GM23338 (cell line): ENCODE measurements around the gene SYPL1. TPM values are rescaled to one million over a fixed set of nuclear protein-coding genes. Genes with fewer than 3 reads are reported as not detected.
A peak's percentile ranks its signal among the peaks of the same experiment; 100 is the strongest.

Experiments
- ATAC-seq: fragments of 200-7000 bp; cut with Tn5 transposase; 3 replicates; pipeline ENCODE4 v1.9.1; 2020
- DNase-seq: peaks from one replicate; pipeline ENCODE4 v3.0.0-alpha.2; 2015; ENCODE audit warnings: low spot score
- H2AFZ ChIP-seq: fragments of 200-600 bp; sonication (generic); 2 replicates; pipeline ENCODE4 v1.8.0; 2016; ENCODE audit warnings: antibody characterized with exemption, mild to moderate bottlenecking, moderate library complexity
- H3F3A ChIP-seq: fragments of 200-600 bp; sonication (generic); replicated peaks from 2 replicates; pipeline ENCODE4 v1.8.0; 2017; ENCODE audit warnings: antibody characterized with exemption, mixed run types, low read depth
- H3K27ac ChIP-seq: fragments of 200-600 bp; sonication (generic); 2 replicates; pipeline ENCODE4 v1.6.1; 2016; ENCODE audit warnings: low read depth
- H3K27me3 ChIP-seq: fragments of 200-600 bp; sonication (generic); 2 replicates; pipeline ENCODE4 v1.8.0; 2016; ENCODE audit warnings: mild to moderate bottlenecking, mixed run types, moderate library complexity; ENCODE audit not compliant: insufficient read depth
- H3K36me3 ChIP-seq: fragments of 200-600 bp; sonication (generic); 2 replicates; pipeline ENCODE4 v1.8.0; 2016; ENCODE audit warnings: mild to moderate bottlenecking; ENCODE audit not compliant: insufficient read depth
- H3K4me1 ChIP-seq: fragments of 200-600 bp; sonication (generic); 2 replicates; pipeline ENCODE4 v1.8.0; 2016; ENCODE audit warnings: mild to moderate bottlenecking, moderate library complexity; ENCODE audit not compliant: insufficient read depth
- H3K4me2 ChIP-seq: fragments of 200-600 bp; sonication (generic); 2 replicates; pipeline ENCODE4 v1.7.1; 2017; ENCODE audit warnings: mixed run types
- H3K4me3 ChIP-seq: fragments of 200-600 bp; sonication (generic); 2 replicates; pipeline ENCODE4 v1.6.1; 2016; ENCODE audit warnings: mixed run types
- H3K79me2 ChIP-seq: fragments of 200-600 bp; sonication (generic); replicated peaks from 2 replicates; pipeline ENCODE4 v1.8.0; 2017; ENCODE audit warnings: mild to moderate bottlenecking; ENCODE audit not compliant: insufficient read depth
- H3K9me2 ChIP-seq: fragments of 200-600 bp; sonication (generic); 2 replicates; pipeline ENCODE4 v1.8.0; 2017; ENCODE audit not compliant: insufficient read depth
- H4K20me1 ChIP-seq: fragments of 200-600 bp; sonication (generic); replicated peaks from 2 replicates; pipeline ENCODE4 v1.8.0; 2017; ENCODE audit warnings: mild to moderate bottlenecking; ENCODE audit not compliant: insufficient read depth
- H3K27ac Mint-ChIP-seq: 2 replicates; pipeline ENCODE4 v1.8.0; 2020; ENCODE audit warnings: inconsistent platforms, mild to moderate bottlenecking, moderate library complexity, mixed read lengths
- H3K27me3 Mint-ChIP-seq: 3 replicates; pipeline ENCODE4 v1.8.0; 2022; ENCODE audit warnings: low read depth, mild to moderate bottlenecking, moderate library complexity, mixed read lengths, inconsistent platforms; ENCODE audit not compliant: insufficient read depth, poor library complexity
- H3K36me3 Mint-ChIP-seq: 3 replicates; pipeline ENCODE4 v1.8.0; 2021; ENCODE audit warnings: low read depth, mild to moderate bottlenecking, inconsistent platforms, moderate library complexity, mixed read lengths
- H3K4me1 Mint-ChIP-seq: 3 replicates; pipeline ENCODE4 v1.8.0; 2020; ENCODE audit warnings: mild to moderate bottlenecking, inconsistent platforms, mixed read lengths
- H3K4me3 Mint-ChIP-seq: 3 replicates; pipeline ENCODE4 v1.8.0; 2021; ENCODE audit warnings: moderate library complexity, mild to moderate bottlenecking, inconsistent platforms, mixed read lengths
- H3K9me3 Mint-ChIP-seq: 3 replicates; pipeline ENCODE4 v1.8.0; 2020; ENCODE audit warnings: moderate library complexity, mild to moderate bottlenecking, inconsistent platforms, mixed read lengths
- CREB1 ChIP-seq: fragments of 250-450 bp; sonication (Bioruptor Pico); IDR thresholded peaks from 2 replicates; pipeline ENCODE4 v1.5.0; 2020; ENCODE audit warnings: low read depth, mild to moderate bottlenecking, moderate library complexity
- CTCF ChIP-seq, 2 experiments: fragments of 200-600 bp in 1 of 2; sonication (generic) in 1 of 2; conservative IDR thresholded peaks; 2 replicates each; pipeline versions ENCODE4 v1.5.1 to v1.6.1; 2016 to 2017; ENCODE audit warnings: antibody characterized with exemption in 2 of 2, low read depth in 2 of 2, mild to moderate bottlenecking in 2 of 2, moderate library complexity in 1 of 2
- ETS1 ChIP-seq: IDR thresholded peaks from 2 replicates; pipeline ENCODE4 v1.6.1; 2016; ENCODE audit warnings: antibody characterized with exemption
- EZH2 ChIP-seq: fragments of 200-600 bp; sonication (generic); IDR thresholded peaks from one replicate; pipeline ENCODE4 v1.8.0; 2017; ENCODE audit warnings: antibody characterized with exemption, mild to moderate bottlenecking, low read depth; ENCODE audit not compliant: unreplicated experiment
- EZH2phosphoT487 ChIP-seq: fragments of 200-600 bp; sonication (generic); IDR thresholded peaks from one replicate; pipeline ENCODE4 v1.8.1; 2018; ENCODE audit warnings: antibody characterized with exemption; ENCODE audit not compliant: unreplicated experiment
- JUNB ChIP-seq: IDR thresholded peaks from one replicate; pipeline ENCODE4 v1.6.1; 2016; ENCODE audit warnings: antibody characterized with exemption; ENCODE audit not compliant: unreplicated experiment
- NANOG ChIP-seq: IDR thresholded peaks from 2 replicates; pipeline ENCODE4 v1.6.1; 2016; ENCODE audit warnings: antibody characterized with exemption, borderline replicate concordance
- POLR2AphosphoS5 ChIP-seq: IDR thresholded peaks from 2 replicates; pipeline ENCODE4 v1.6.1; 2016; ENCODE audit warnings: antibody characterized with exemption, low read depth
- STAT1 ChIP-seq: IDR thresholded peaks from one replicate; pipeline ENCODE4 v1.6.1; 2016; ENCODE audit warnings: antibody characterized with exemption; ENCODE audit not compliant: unreplicated experiment
- ZNF114 ChIP-seq: fragments of 250-450 bp; sonication (Bioruptor Pico); IDR thresholded peaks from 2 replicates; pipeline ENCODE4 v1.5.0; 2020; ENCODE audit warnings: mild to moderate bottlenecking, moderate library complexity
- ZNF331 ChIP-seq: fragments of 250-450 bp; sonication (Bioruptor Pico); IDR thresholded peaks from 2 replicates; pipeline ENCODE4 v1.5.0; 2020; ENCODE audit warnings: low read depth, mild to moderate bottlenecking, moderate library complexity
- polyA plus RNA-seq: library from polyadenylated mRNA; unstranded; fragments of >200 nt; fragmentation: Nextera tagmentation; extraction: Ambion mirVana; gene quantifications from 2 replicates; pipeline ENCODE4 v1.2.1, GENCODE V29; 2016
- total RNA-seq: library from RNA; depleted of rRNA; stranded (reverse); fragments of >200 nt; shearing (Covaris generic); gene quantifications from 2 replicates; pipeline ENCODE4 v1.2.3, GENCODE V29; 2014
- TF ChIP-seq, protein P1 (sequence below): IDR thresholded peaks from one replicate; pipeline ENCODE4 v1.6.1; 2018; ENCODE audit warnings: antibody characterized with exemption; ENCODE audit not compliant: unreplicated experiment
- TF ChIP-seq, protein P2 (sequence below): fragments of 250-450 bp; sonication (Bioruptor Pico); IDR thresholded peaks from 2 replicates; pipeline ENCODE4 v1.5.0; 2020; ENCODE audit warnings: mild to moderate bottlenecking, moderate library complexity

Gene SYPL1
- total and polyA plus RNA-seq, 2 experiments from 2014 or later: 39.3 to 52.7 TPM

- no peaks in the 10 kb centered on the region for H4K20me1 ChIP-seq
- no peaks in the 10 kb centered on the region for H3K4me1 ChIP-seq
- H3K36me3 ChIP-seq: no peaks in the 10 kb centered on the region
- Mint-ChIP-seq H3K27ac (no peak overlapping the region), H3K4me3 (no peak overlapping the region), H3K4me1 (no peaks in the 10 kb centered on the region), H3K36me3 (no peaks in the 10 kb centered on the region), H3K9me3 (no peaks in the 10 kb centered on the region), H3K27me3 (peaks cover 4% of the 10 kb centered on the region)
- H3K9me2 ChIP-seq: no peaks in the 10 kb centered on the region
- H3K4me3 ChIP-seq: no peak overlapping the region
- ATAC-seq (peak; percentile 49), DNase-seq (no peak)
- H3F3A ChIP-seq: no peaks in the 10 kb centered on the region
- H3K27ac ChIP-seq: no peak overlapping the region
- H2AFZ ChIP-seq: no peak overlapping the region
- TF ChIP-seq CTCF (conservative IDR thresholded peaks at IDR 0.05; ENCODE audit: low read depth in 2 of 2) (no peak), NANOG (no peak), ZNF331 (CRISPR knock-in tag) (no peak), JUNB (no peak), STAT1 (no peak), EZH2phosphoT487 (no peak), ETS1 (no peak), CREB1 (CRISPR knock-in tag) (no peak), ZNF114 (CRISPR knock-in tag) (no peak), EZH2 (no peak), POLR2AphosphoS5 (no peak)
- TF ChIP-seq, protein P1, sequence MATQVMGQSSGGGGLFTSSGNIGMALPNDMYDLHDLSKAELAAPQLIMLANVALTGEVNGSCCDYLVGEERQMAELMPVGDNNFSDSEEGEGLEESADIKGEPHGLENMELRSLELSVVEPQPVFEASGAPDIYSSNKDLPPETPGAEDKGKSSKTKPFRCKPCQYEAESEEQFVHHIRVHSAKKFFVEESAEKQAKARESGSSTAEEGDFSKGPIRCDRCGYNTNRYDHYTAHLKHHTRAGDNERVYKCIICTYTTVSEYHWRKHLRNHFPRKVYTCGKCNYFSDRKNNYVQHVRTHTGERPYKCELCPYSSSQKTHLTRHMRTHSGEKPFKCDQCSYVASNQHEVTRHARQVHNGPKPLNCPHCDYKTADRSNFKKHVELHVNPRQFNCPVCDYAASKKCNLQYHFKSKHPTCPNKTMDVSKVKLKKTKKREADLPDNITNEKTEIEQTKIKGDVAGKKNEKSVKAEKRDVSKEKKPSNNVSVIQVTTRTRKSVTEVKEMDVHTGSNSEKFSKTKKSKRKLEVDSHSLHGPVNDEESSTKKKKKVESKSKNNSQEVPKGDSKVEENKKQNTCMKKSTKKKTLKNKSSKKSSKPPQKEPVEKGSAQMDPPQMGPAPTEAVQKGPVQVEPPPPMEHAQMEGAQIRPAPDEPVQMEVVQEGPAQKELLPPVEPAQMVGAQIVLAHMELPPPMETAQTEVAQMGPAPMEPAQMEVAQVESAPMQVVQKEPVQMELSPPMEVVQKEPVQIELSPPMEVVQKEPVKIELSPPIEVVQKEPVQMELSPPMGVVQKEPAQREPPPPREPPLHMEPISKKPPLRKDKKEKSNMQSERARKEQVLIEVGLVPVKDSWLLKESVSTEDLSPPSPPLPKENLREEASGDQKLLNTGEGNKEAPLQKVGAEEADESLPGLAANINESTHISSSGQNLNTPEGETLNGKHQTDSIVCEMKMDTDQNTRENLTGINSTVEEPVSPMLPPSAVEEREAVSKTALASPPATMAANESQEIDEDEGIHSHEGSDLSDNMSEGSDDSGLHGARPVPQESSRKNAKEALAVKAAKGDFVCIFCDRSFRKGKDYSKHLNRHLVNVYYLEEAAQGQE: no peak
- TF ChIP-seq, protein P2, sequence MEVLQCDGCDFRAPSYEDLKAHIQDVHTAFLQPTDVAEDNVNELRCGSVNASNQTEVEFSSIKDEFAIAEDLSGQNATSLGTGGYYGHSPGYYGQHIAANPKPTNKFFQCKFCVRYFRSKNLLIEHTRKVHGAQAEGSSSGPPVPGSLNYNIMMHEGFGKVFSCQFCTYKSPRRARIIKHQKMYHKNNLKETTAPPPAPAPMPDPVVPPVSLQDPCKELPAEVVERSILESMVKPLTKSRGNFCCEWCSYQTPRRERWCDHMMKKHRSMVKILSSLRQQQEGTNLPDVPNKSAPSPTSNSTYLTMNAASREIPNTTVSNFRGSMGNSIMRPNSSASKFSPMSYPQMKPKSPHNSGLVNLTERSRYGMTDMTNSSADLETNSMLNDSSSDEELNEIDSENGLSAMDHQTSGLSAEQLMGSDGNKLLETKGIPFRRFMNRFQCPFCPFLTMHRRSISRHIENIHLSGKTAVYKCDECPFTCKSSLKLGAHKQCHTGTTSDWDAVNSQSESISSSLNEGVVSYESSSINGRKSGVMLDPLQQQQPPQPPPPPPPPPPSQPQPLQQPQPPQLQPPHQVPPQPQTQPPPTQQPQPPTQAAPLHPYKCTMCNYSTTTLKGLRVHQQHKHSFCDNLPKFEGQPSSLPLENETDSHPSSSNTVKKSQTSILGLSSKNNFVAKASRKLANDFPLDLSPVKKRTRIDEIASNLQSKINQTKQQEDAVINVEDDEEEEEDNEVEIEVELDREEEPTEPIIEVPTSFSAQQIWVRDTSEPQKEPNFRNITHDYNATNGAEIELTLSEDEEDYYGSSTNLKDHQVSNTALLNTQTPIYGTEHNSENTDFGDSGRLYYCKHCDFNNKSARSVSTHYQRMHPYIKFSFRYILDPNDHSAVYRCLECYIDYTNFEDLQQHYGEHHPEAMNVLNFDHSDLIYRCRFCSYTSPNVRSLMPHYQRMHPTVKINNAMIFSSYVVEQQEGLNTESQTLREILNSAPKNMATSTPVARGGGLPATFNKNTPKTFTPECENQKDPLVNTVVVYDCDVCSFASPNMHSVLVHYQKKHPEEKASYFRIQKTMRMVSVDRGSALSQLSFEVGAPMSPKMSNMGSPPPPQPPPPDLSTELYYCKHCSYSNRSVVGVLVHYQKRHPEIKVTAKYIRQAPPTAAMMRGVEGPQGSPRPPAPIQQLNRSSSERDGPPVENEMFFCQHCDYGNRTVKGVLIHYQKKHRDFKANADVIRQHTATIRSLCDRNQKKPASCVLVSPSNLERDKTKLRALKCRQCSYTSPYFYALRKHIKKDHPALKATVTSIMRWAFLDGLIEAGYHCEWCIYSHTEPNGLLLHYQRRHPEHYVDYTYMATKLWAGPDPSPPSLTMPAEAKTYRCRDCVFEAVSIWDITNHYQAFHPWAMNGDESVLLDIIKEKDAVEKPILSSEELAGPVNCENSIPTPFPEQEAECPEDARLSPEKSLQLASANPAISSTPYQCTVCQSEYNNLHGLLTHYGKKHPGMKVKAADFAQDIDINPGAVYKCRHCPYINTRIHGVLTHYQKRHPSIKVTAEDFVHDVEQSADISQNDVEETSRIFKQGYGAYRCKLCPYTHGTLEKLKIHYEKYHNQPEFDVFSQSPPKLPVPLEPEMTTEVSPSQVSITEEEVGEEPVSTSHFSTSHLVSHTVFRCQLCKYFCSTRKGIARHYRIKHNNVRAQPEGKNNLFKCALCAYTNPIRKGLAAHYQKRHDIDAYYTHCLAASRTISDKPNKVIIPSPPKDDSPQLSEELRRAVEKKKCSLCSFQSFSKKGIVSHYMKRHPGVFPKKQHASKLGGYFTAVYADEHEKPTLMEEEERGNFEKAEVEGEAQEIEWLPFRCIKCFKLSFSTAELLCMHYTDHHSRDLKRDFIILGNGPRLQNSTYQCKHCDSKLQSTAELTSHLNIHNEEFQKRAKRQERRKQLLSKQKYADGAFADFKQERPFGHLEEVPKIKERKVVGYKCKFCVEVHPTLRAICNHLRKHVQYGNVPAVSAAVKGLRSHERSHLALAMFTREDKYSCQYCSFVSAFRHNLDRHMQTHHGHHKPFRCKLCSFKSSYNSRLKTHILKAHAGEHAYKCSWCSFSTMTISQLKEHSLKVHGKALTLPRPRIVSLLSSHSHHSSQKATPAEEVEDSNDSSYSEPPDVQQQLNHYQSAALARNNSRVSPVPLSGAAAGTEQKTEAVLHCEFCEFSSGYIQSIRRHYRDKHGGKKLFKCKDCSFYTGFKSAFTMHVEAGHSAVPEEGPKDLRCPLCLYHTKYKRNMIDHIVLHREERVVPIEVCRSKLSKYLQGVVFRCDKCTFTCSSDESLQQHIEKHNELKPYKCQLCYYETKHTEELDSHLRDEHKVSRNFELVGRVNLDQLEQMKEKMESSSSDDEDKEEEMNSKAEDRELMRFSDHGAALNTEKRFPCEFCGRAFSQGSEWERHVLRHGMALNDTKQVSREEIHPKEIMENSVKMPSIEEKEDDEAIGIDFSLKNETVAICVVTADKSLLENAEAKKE (CRISPR knock-in tag): no peak
- no peaks in the 10 kb centered on the region for H3K27me3 ChIP-seq
- H3K4me2 ChIP-seq: no peak overlapping the region
- no peaks in the 10 kb centered on the region for H3K79me2 ChIP-seq
These were observed 31.7 kb downstream of the SYPL1 start for GRCh38 chr7:106080300-106080987.
